H1 (cell line): ENCODE data around the gene TMEM212. TPM values are rescaled to one million over a fixed set of nuclear protein-coding genes. Genes with fewer than 3 reads are reported as not detected.
A peak's percentile ranks its signal among the peaks of the same experiment; 100 is the strongest.

Experiments
- CTCF ChIA-PET: fragments of 300-600 bp; sonication (Branson Sonifier 250); formaldehyde crosslinking; loops from one replicate; lab custom pipeline; 2021; ENCODE audit not compliant: partially characterized antibody; lab: Charles Lee
- POLR2A ChIA-PET: fragments of 300-600 bp; sonication (Branson Sonifier 250); formaldehyde crosslinking; loops from one replicate; lab custom pipeline; 2021; ENCODE audit warnings: inconsistent platforms; ENCODE audit not compliant: partially characterized antibody; lab: Charles Lee
- DNase-seq, 2 experiments: peaks; one replicate each; pipeline versions ENCODE4 v3.0.0 to v3.0.0-alpha.2; 2010 to 2022; ENCODE audit warnings: low spot score in 2 of 2, low read depth in 1 of 2, mixed read lengths in 1 of 2
- FAIRE-seq: peaks from 2 replicates; lab custom pipeline; 2011; peaks lifted over from hg19 to GRCh38; lab: Jason Lieb, UNC
- H2AFZ ChIP-seq: 2 replicates; pipeline ENCODE4 v1.8.1; 2012; ENCODE audit warnings: low read length, inconsistent platforms
- H2AK5ac ChIP-seq: 2 replicates; pipeline ENCODE4 v1.6.1; 2013; ENCODE audit warnings: low read depth, low read length
- H2BK120ac ChIP-seq: replicated peaks from 2 replicates; pipeline ENCODE3; 2013; ENCODE audit warnings: low read depth, low read length, inconsistent platforms
- H2BK12ac ChIP-seq: 2 replicates; pipeline ENCODE4 v1.6.1; 2013; ENCODE audit warnings: low read depth, low read length
- H2BK15ac ChIP-seq: 2 replicates; pipeline ENCODE4 v1.6.1; 2013; ENCODE audit warnings: low read length
- H2BK20ac ChIP-seq: 2 replicates; pipeline ENCODE4 v1.6.1; 2013; ENCODE audit warnings: low read length
- H2BK5ac ChIP-seq: 2 replicates; pipeline ENCODE4 v1.6.1; 2013; ENCODE audit warnings: low read depth, low read length
- H3K14ac ChIP-seq: 2 replicates; pipeline ENCODE4 v1.6.1; 2013; ENCODE audit warnings: inconsistent platforms; ENCODE audit not compliant: insufficient read length
- H3K18ac ChIP-seq: 2 replicates; pipeline ENCODE4 v1.6.1; 2013; ENCODE audit warnings: low read length; ENCODE audit errors: extremely low read depth
- H3K23ac ChIP-seq: 2 replicates; pipeline ENCODE4 v1.6.1; 2013; ENCODE audit warnings: inconsistent platforms; ENCODE audit not compliant: insufficient read length
- H3K23me2 ChIP-seq: 2 replicates; pipeline ENCODE4 v1.6.1; 2013; ENCODE audit warnings: low read depth, low read length
- H3K27ac ChIP-seq: 2 replicates; pipeline ENCODE4 v1.6.1; 2011; ENCODE audit warnings: low read depth, low read length, inconsistent platforms
- H3K27me3 ChIP-seq, 4 experiments: replicated peaks in 1 of 4; 1 replicate in 1 of 4; 2 replicates in 3 of 4; pipeline versions ENCODE4 v1.6.1 to v1.8.1; 2011 to 2013; ENCODE audit warnings: low read length in 3 of 4, mild to moderate bottlenecking in 3 of 4, inconsistent platforms in 2 of 4, mixed read lengths in 2 of 4, moderate library complexity in 1 of 4; ENCODE audit not compliant: control insufficient read depth in 3 of 4, insufficient read depth in 3 of 4; ENCODE audit errors: extremely low read depth in 1 of 4
- H3K36me3 ChIP-seq, 4 experiments: 2 replicates each; pipeline versions ENCODE4 v1.6.1 to v1.8.1; 2011 to 2013; ENCODE audit warnings: mild to moderate bottlenecking in 4 of 4, low read length in 3 of 4, moderate library complexity in 2 of 4, control low read depth in 1 of 4, inconsistent platforms in 1 of 4; ENCODE audit not compliant: insufficient read depth in 4 of 4, control insufficient read depth in 2 of 4
- H3K4ac ChIP-seq: replicated peaks from 2 replicates; pipeline ENCODE3; 2013; ENCODE audit warnings: low read length, low read depth, mixed read lengths, inconsistent platforms; ENCODE audit not compliant: insufficient read length
- H3K4me1 ChIP-seq, 4 experiments: replicated peaks in 1 of 4; 1 replicate in 1 of 4; 2 replicates in 3 of 4; pipeline versions ENCODE4 v1.6.1 to v1.8.1; 2011 to 2013; ENCODE audit warnings: low read length in 3 of 4, inconsistent platforms in 2 of 4, mixed read lengths in 1 of 4; ENCODE audit not compliant: insufficient read depth in 4 of 4, control insufficient read depth in 3 of 4
- H3K4me2 ChIP-seq, 2 experiments: 2 replicates each; pipeline versions ENCODE4 v1.6.1 to v1.8.1; 2011 to 2013; ENCODE audit warnings: low read depth in 2 of 2, low read length in 2 of 2, control low read depth in 1 of 2, inconsistent platforms in 1 of 2, mild to moderate bottlenecking in 1 of 2; ENCODE audit not compliant: insufficient read depth in 1 of 2
- H3K4me3 ChIP-seq, 4 experiments: fragments of 200-600, 300-600 bp in 1 of 4; sonication (generic), shearing (Covaris generic), sonication (Bioruptor Twin) in 1 of 4; 2 replicates each; pipeline versions ENCODE4 v1.5.1 to v1.8.1; 2011 to 2016; ENCODE audit warnings: low read length in 4 of 4, low read depth in 3 of 4, control low read depth in 2 of 4, inconsistent platforms in 2 of 4, mild to moderate bottlenecking in 2 of 4, mixed read lengths in 1 of 4, moderate library complexity in 1 of 4; ENCODE audit not compliant: insufficient read depth in 2 of 4; ENCODE audit errors: extremely low read depth in 1 of 4
- H3K56ac ChIP-seq: replicated peaks from 2 replicates; pipeline ENCODE3; 2013; ENCODE audit warnings: low read depth, mild to moderate bottlenecking, mixed read lengths, low read length, inconsistent platforms; ENCODE audit not compliant: insufficient read length
- H3K79me1 ChIP-seq: 2 replicates; pipeline ENCODE4 v1.6.1; 2013; ENCODE audit warnings: low read depth, low read length, control low read depth
- H3K79me2 ChIP-seq, 2 experiments: 2 replicates each; pipeline versions ENCODE4 v1.6.1 to v1.8.1; 2012 to 2013; ENCODE audit warnings: low read length in 2 of 2, mild to moderate bottlenecking in 2 of 2, inconsistent platforms in 1 of 2; ENCODE audit not compliant: insufficient read depth in 2 of 2, control insufficient read depth in 1 of 2
- H3K9ac ChIP-seq, 4 experiments: replicated peaks in 1 of 4; 1 replicate in 1 of 4; 2 replicates in 3 of 4; pipeline versions ENCODE4 v1.6.1 to v1.8.1; 2011 to 2013; ENCODE audit warnings: low read depth in 3 of 4, low read length in 3 of 4, control low read depth in 2 of 4, mild to moderate bottlenecking in 2 of 4, moderate library complexity in 2 of 4, inconsistent platforms in 1 of 4; ENCODE audit errors: extremely low read depth in 1 of 4
- H3K9me3 ChIP-seq, 2 experiments: 2 replicates each; pipeline versions ENCODE4 v1.6.1 to v1.8.1; 2012 to 2013; ENCODE audit warnings: mild to moderate bottlenecking in 2 of 2, moderate library complexity in 2 of 2, control low read depth in 1 of 2, inconsistent platforms in 1 of 2, low read depth in 1 of 2, low read length in 1 of 2, mixed read lengths in 1 of 2; ENCODE audit not compliant: insufficient read depth in 2 of 2
- H4K20me1 ChIP-seq, 2 experiments: replicated peaks in 1 of 2; 2 replicates each; pipeline versions ENCODE3 to v1.8.1; 2011 to 2013; ENCODE audit warnings: inconsistent platforms in 2 of 2, low read length in 2 of 2, mild to moderate bottlenecking in 1 of 2; ENCODE audit not compliant: insufficient read depth in 2 of 2, control insufficient read depth in 1 of 2
- H4K5ac ChIP-seq: 2 replicates; pipeline ENCODE4 v1.6.1; 2013; ENCODE audit warnings: low read length, low read depth, mixed read lengths, inconsistent platforms; ENCODE audit not compliant: insufficient read length
- H4K8ac ChIP-seq: 2 replicates; pipeline ENCODE4 v1.8.0; 2013; ENCODE audit warnings: mild to moderate bottlenecking, moderate library complexity, low read length, inconsistent platforms; ENCODE audit not compliant: insufficient read depth; ENCODE audit errors: extremely low read depth
- H4K91ac ChIP-seq: replicated peaks from 2 replicates; pipeline ENCODE3; 2013; ENCODE audit warnings: low read length, mixed read lengths, inconsistent platforms; ENCODE audit not compliant: insufficient read length
- ATF3 ChIP-seq: IDR thresholded peaks from 2 replicates; pipeline ENCODE4 v1.6.1; 2011; ENCODE audit warnings: low read depth, mild to moderate bottlenecking, low read length; ENCODE audit not compliant: insufficient read depth
- CBX5 ChIP-seq: fragments of 300-800, 300-1000 bp; sonication (generic); IDR thresholded peaks from 2 replicates; pipeline ENCODE4 v1.7.1; 2016; ENCODE audit warnings: antibody characterized with exemption, low read length, low read depth
- CBX8 ChIP-seq: fragments of 300-800, 300-1000 bp; sonication (generic); IDR thresholded peaks from 2 replicates; pipeline ENCODE4 v1.7.1; 2016; ENCODE audit warnings: low read depth, low read length, borderline replicate concordance
- CEBPB ChIP-seq: IDR thresholded peaks from 2 replicates; pipeline ENCODE4 v1.6.1; 2012; ENCODE audit warnings: low read depth, low read length
- CHD2 ChIP-seq: IDR thresholded peaks from 2 replicates; pipeline ENCODE4 v1.6.1; 2012; ENCODE audit warnings: low read length, improper control_type of control experiment
- JUN ChIP-seq: IDR thresholded peaks from 2 replicates; pipeline ENCODE4 v1.6.1; 2011; ENCODE audit warnings: low read depth, mild to moderate bottlenecking, improper control_type of control experiment, low read length
- KDM4A ChIP-seq: IDR thresholded peaks from one replicate; pipeline ENCODE4 v1.7.1; 2012; ENCODE audit warnings: low read depth, mild to moderate bottlenecking, moderate library complexity, low read length, inconsistent platforms; ENCODE audit not compliant: severe bottlenecking
- NRF1 ChIP-seq: IDR thresholded peaks from 2 replicates; pipeline ENCODE4 v1.6.1; 2011; ENCODE audit warnings: mild to moderate bottlenecking, low read depth, low read length, improper control_type of control experiment
- PHF8 ChIP-seq: fragments of 200-600 bp; sonication (generic); conservative IDR thresholded peaks from 2 replicates; pipeline ENCODE4 v1.7.1; 2012; ENCODE audit warnings: low read depth, mild to moderate bottlenecking, inconsistent platforms, low read length, moderate library complexity
- RXRA ChIP-seq: IDR thresholded peaks from 2 replicates; pipeline ENCODE4 v1.6.1; 2011; ENCODE audit warnings: low read depth, mild to moderate bottlenecking, low read length, moderate library complexity; ENCODE audit not compliant: insufficient read depth
- TAF7 ChIP-seq: optimal IDR thresholded peaks from 2 replicates; pipeline ENCODE3; 2011; ENCODE audit warnings: low read depth, mild to moderate bottlenecking, inconsistent platforms, low read length, moderate library complexity, borderline replicate concordance
- TCF12 ChIP-seq: IDR thresholded peaks from 2 replicates; pipeline ENCODE4 v1.6.1; 2011; ENCODE audit warnings: low read depth, mild to moderate bottlenecking, low read length
- WGBS, 2 experiments: shearing (Covaris generic) in 1 of 2; methylation state at CpG; one replicate each; pipeline versions ENCODE4 v1.1.6 to v1.1.7; 2013 to 2015; ENCODE audit warnings: low lambda C conversion rate in 2 of 2, mixed read lengths in 2 of 2, inconsistent platforms in 1 of 2, low coverage in 1 of 2, missing lambda C conversion rate in 1 of 2; ENCODE audit not compliant: insufficient replicate concordance in 2 of 2, insufficient coverage in 1 of 2, insufficient read length in 1 of 2; ENCODE audit errors: extremely low coverage in 1 of 2, missing lambda C conversion rate in 1 of 2; 5-methylcytosine and 5-hydroxymethylcytosine counted together
- polyA plus RNA-seq, 7 experiments: library from polyadenylated mRNA; depleted of rRNA in 3 of 7; stranded (reverse) in 5 of 7; unstranded in 2 of 7; fragments of >200 nt in 5 of 7; fragments of 200-250 nt in 2 of 7; gene quantifications; 1 replicate in 5 of 7; 2 replicates in 1 of 7; 4 replicates in 1 of 7; pipeline versions ENCODE4 v1.2.1 to v1.2.3, GENCODE V29; 2011 to 2013; ENCODE audit warnings: missing spikeins in 2 of 7, mixed read lengths in 2 of 7
- total RNA-seq: library from RNA; stranded (reverse); fragmentation: NEBNext Ultra II Directional; extraction: Animal tissue kit (Norgen Biotek cat#: 25700); gene quantifications from 2 replicates; pipeline ENCODE4 v1.2.1, GENCODE V29; 2021

Gene TMEM212
- total and polyA plus RNA-seq, 2 of the 8 experiments (the other 6 are each of a cell fraction or from before 2014, with no cell fraction given) = not detected

GRCh38 chr3:171878461-171879225 lies 35.5 kb downstream of the TMEM212 start:
- FAIRE-seq (no peak), DNase-seq (no peak)
- Histone ChIP-seq H3K4ac (no peak overlapping the region), H3K79me1 (no peaks in the 10 kb centered on the region), H2AFZ (0 out of 2 replicates have a peak overlapping the region, but pooled peaks have one; percentile 18), H3K18ac (no peak overlapping the region), H3K23ac (no peak overlapping the region), H3K14ac (no peak overlapping the region), H2BK12ac (no peak overlapping the region), H3K27me3 (peaks cover 0 to 1% (median 0%) of the 10 kb centered on the region in 4 experiments; a peak in 1 of 7 replicates), H3K9ac (no peak overlapping the region), H3K4me3 (no peak overlapping the region), H4K8ac (no peak overlapping the region), H2BK15ac (no peak overlapping the region), H2BK120ac (no peak overlapping the region), H3K56ac (no peak overlapping the region), H4K20me1 (no peaks in the 10 kb centered on the region), H3K9me3 (no peaks in the 10 kb centered on the region), H3K23me2 (no peaks in the 10 kb centered on the region), H3K79me2 (no peaks in the 10 kb centered on the region), H2AK5ac (no peak overlapping the region), H2BK5ac (no peak overlapping the region), H2BK20ac (no peak overlapping the region), H3K4me1 (peaks cover 2 to 9% (median 6%) of the 10 kb centered on the region in 4 experiments; a peak in 6 of 7 replicates), H3K36me3 (no peaks in the 10 kb centered on the region), H4K91ac (peak overlapping the region; percentile 46), H3K4me2 (no peak overlapping the region), H4K5ac (no peak overlapping the region), H3K27ac (no peak overlapping the region)
- CTCF ChIA-PET = interaction anchor here (0.8 to 1.5 kb wide), 3 partner anchors 11 to 157 kb away, joined by 3 read pairs; no protein-coding TSS in a partner anchor
- POLR2A ChIA-PET = no interaction called here
- WGBS, 2 experiments = 81% methylated on average over 4 of the region's 4 CpGs; no CpG with 5 or more reads in 1 of the 2 experiments
- TF ChIP-seq CEBPB (no peak), NRF1 (no peak), KDM4A (no peak), ATF3 (no peak), CHD2 (no peak), JUN (no peak), RXRA (no peak), TAF7 (no peak), CBX8 (no peak), TCF12 (no peak), PHF8 (no peak), CBX5 (no peak)
